Measurements from ENCODE around the gene FABP3. TPM values are rescaled to one million over a fixed set of nuclear protein-coding genes. Genes with fewer than 3 reads are reported as not detected.

The FABP3 gene
- total and polyA plus RNA-seq, 2 of the 4 experiments (the other 2 are of a cell fraction): 4.8 to 8.6 TPM

GRCh38 chr1:31346785-31347184 is 26.1 kb downstream of the FABP3 start:
- Histone ChIP-seq H3K9me1 (ENCODE audit: insufficient read depth, low read length) (0 out of 2 replicates have a peak, but pooled peaks cover 3% of the 10 kb centered on the region), H2AFZ (replicated peaks; ENCODE audit: low read length, poor library complexity) (no peak overlapping the region), H3K4me3 (ENCODE audit: insufficient read depth, low read depth, low read length) (no peak overlapping the region), H2AK5ac (ENCODE audit: low read depth, low read length) (no peak overlapping the region), H3K27ac (ENCODE audit: insufficient read depth, low read length) (no peak overlapping the region), H4K91ac (ENCODE audit: insufficient read depth, low read depth, low read length) (no peak overlapping the region), H4K20me1 (ENCODE audit: insufficient read depth, low read length) (no peaks in the 10 kb centered on the region), H3K18ac (ENCODE audit: low read depth, low read length) (no peak overlapping the region), H3K4me1 (ENCODE audit: control insufficient read depth, insufficient read depth, low read length) (no peaks in the 10 kb centered on the region), H4K5ac (ENCODE audit: low read depth, low read length) (no peak overlapping the region), H2BK120ac (ENCODE audit: low read depth, low read length) (no peak overlapping the region), H3K14ac (replicated peaks; ENCODE audit: low read depth, low read length) (no peak overlapping the region), H2BK20ac (ENCODE audit: low read depth, low read length) (no peak overlapping the region), H3K4me2 (ENCODE audit: low read depth, low read length) (no peak overlapping the region), H4K8ac (ENCODE audit: low read depth in 2 of 2, low read length in 2 of 2) (no peak overlapping the region), H3K23ac (ENCODE audit: low read depth, low read length) (no peak overlapping the region), H2AK9ac (replicated peaks; ENCODE audit: low read depth, low read length, poor library complexity) (no peak overlapping the region), H3K9me3 (ENCODE audit: control insufficient read depth, insufficient read depth, low read length) (no peaks in the 10 kb centered on the region), H3K4ac (ENCODE audit: low read depth, low read length) (no peak overlapping the region), H2BK5ac (ENCODE audit: low read depth, low read length, poor library complexity, severe bottlenecking) (no peak overlapping the region), H3K27me3 (ENCODE audit: control insufficient read depth, insufficient read depth, low read length) (no peaks in the 10 kb centered on the region), H3K56ac (ENCODE audit: extremely low read depth, insufficient read depth, low read length) (no peak overlapping the region), H3K36me3 (ENCODE audit: control insufficient read depth, insufficient read depth, low read length) (peaks cover 17% of the 10 kb centered on the region), H3K9ac (ENCODE audit: low read depth, low read length) (no peak overlapping the region), H2BK15ac (ENCODE audit: low read depth, low read length) (no peak overlapping the region), H3K79me1 (ENCODE audit: low read depth in 1 of 2, low read length in 2 of 2) (no peaks in the 10 kb centered on the region)
- ChIA-PET CTCF (no interaction called here), POLR2A (ENCODE audit: unreplicated experiment) (interaction anchor here (0.6 kb wide), 1 partner anchor 92 kb away, joined by 4 read pairs; no protein-coding TSS in a partner anchor)
- in situ Hi-C loops (cut with MboI; ENCODE audit: low sequenced_read_pairs) (no loop called here), intact Hi-C loops (cut with micrococcal nuclease) (no loop called here), dilution Hi-C loops (cut with HindIII; ENCODE audit: low sequenced_read_pairs, unreplicated experiment) (no loop called here)
- DNase-seq: no peak
- ATAC-seq (ENCODE audit: low read depth): no peak
- TF ChIP-seq POLR2A (IDR thresholded peaks at IDR 0.05; ENCODE audit: low read depth, low read length): no peak
- no TSS peak for BruUV-seq (replicated peaks)

All from IMR-90 (cell line).